Endothelial cell of umbilical vein (primary cell): Measurements from ENCODE around the gene KLHL17. TPM values are rescaled to one million over a fixed set of nuclear protein-coding genes. Genes with fewer than 3 reads are reported as not detected.

Experiments
- BruUV-seq: library from RNA; stranded (reverse); fragments of 400-500 nt; replicated peaks from 2 replicates; lab custom pipeline; 2021; lab: Mats Ljungman, UMichigan
- CTCF ChIA-PET: fragments of 300-600, 350-600 bp; sonication (Branson Sonifier 250); formaldehyde crosslinking; loops from one replicate; lab custom pipeline; 2021; ENCODE audit warnings: antibody characterized with exemption, inconsistent platforms; lab: Charles Lee
- POLR2A ChIA-PET: fragments of 300-600, 350-600 bp; sonication (Branson Sonifier 250); formaldehyde crosslinking; loops from one replicate; lab custom pipeline; 2021; ENCODE audit warnings: antibody characterized with exemption, inconsistent platforms; lab: Charles Lee
- DNase-seq: peaks from one replicate; pipeline ENCODE4 v3.0.0-alpha.2; 2011; ENCODE audit warnings: low read depth, low spot score
- FAIRE-seq: peaks from 2 replicates; lab custom pipeline; 2011; peaks lifted over from hg19 to GRCh38; lab: Jason Lieb, UNC
- H2AFZ ChIP-seq: 2 replicates; pipeline ENCODE4 v1.6.0; 2012; ENCODE audit warnings: low read depth, low read length, control low read depth, inconsistent platforms
- H3K27ac ChIP-seq: 2 replicates; pipeline ENCODE4 v1.5.1; 2011; ENCODE audit warnings: low read depth, mild to moderate bottlenecking, control low read depth, low read length, moderate library complexity; ENCODE audit not compliant: insufficient read depth
- H3K27me3 ChIP-seq, 2 experiments: 2 replicates each; pipeline versions ENCODE4 v1.6.0 to v1.6.1; 2011; ENCODE audit warnings: low read length in 2 of 2, mixed read lengths in 1 of 2; ENCODE audit not compliant: control insufficient read depth in 2 of 2, insufficient read depth in 2 of 2
- H3K36me3 ChIP-seq, 2 experiments: 2 replicates in 1 of 2; 3 replicates in 1 of 2; pipeline ENCODE4 v1.5.1; 2011; ENCODE audit warnings: low read length in 2 of 2, mild to moderate bottlenecking in 1 of 2, moderate library complexity in 1 of 2; ENCODE audit not compliant: control insufficient read depth in 2 of 2, insufficient read depth in 2 of 2; ENCODE audit errors: extremely low read depth in 1 of 2
- H3K4me1 ChIP-seq: 3 replicates; pipeline ENCODE4 v1.5.1; 2011; ENCODE audit warnings: mild to moderate bottlenecking, low read length; ENCODE audit not compliant: control insufficient read depth, insufficient read depth; ENCODE audit errors: extremely low read depth
- H3K4me2 ChIP-seq: 2 replicates; pipeline ENCODE4 v1.6.1; 2011; ENCODE audit warnings: low read length, control low read depth, mixed read lengths; ENCODE audit not compliant: insufficient read depth
- H3K4me3 ChIP-seq, 3 experiments: fragments of 200-600 bp in 1 of 3; sonication (generic), shearing (Covaris generic) in 1 of 3; replicated peaks in 1 of 3; 2 replicates each; pipeline ENCODE4 v1.5.1; 2011 to 2016; ENCODE audit warnings: control low read depth in 3 of 3, low read length in 3 of 3, mild to moderate bottlenecking in 2 of 3, inconsistent platforms in 1 of 3, low read depth in 1 of 3, moderate library complexity in 1 of 3; ENCODE audit not compliant: insufficient read depth in 1 of 3
- H3K79me2 ChIP-seq: 2 replicates; pipeline ENCODE4 v1.6.0; 2012; ENCODE audit warnings: low read length, inconsistent platforms; ENCODE audit not compliant: control insufficient read depth, insufficient read depth
- H3K9ac ChIP-seq: replicated peaks from 2 replicates; pipeline ENCODE3; 2011; ENCODE audit warnings: low read length, control low read depth; ENCODE audit not compliant: insufficient read depth; ENCODE audit errors: extremely low read depth
- H3K9me1 ChIP-seq: replicated peaks from 3 replicates; pipeline ENCODE4 v1.6.0; 2011; ENCODE audit warnings: mild to moderate bottlenecking, low read length; ENCODE audit not compliant: control insufficient read depth, insufficient read depth; ENCODE audit errors: extremely low read depth
- H3K9me3 ChIP-seq: replicated peaks from 2 replicates; pipeline ENCODE4 v1.5.1; 2012; ENCODE audit warnings: low read length, inconsistent platforms; ENCODE audit not compliant: control insufficient read depth, insufficient read depth
- H4K20me1 ChIP-seq: replicated peaks from 2 replicates; pipeline ENCODE3; 2011; ENCODE audit warnings: mild to moderate bottlenecking, low read length; ENCODE audit not compliant: control insufficient read depth, insufficient read depth; ENCODE audit errors: extremely low read depth
- CTCF ChIP-seq, 2 donors: IDR thresholded peaks; 1 replicate in 1 of 2; 2 replicates in 1 of 2; pipeline ENCODE4 v1.5.1; 2011; ENCODE audit warnings: low read length in 2 of 2, mild to moderate bottlenecking in 2 of 2, moderate library complexity in 2 of 2, control low read depth in 1 of 2, inconsistent platforms in 1 of 2, low read depth in 1 of 2; ENCODE audit not compliant: insufficient read depth in 1 of 2; ENCODE audit errors: extremely low read depth in 1 of 2
- EZH2 ChIP-seq: IDR thresholded peaks from 2 replicates; pipeline ENCODE4 v1.6.1; 2012; ENCODE audit warnings: borderline replicate concordance, low read depth, mild to moderate bottlenecking, moderate library complexity, low read length, inconsistent platforms; ENCODE audit not compliant: severe bottlenecking
- FOS ChIP-seq: IDR thresholded peaks from 2 replicates; pipeline ENCODE4 v1.6.1; 2011; ENCODE audit warnings: mild to moderate bottlenecking, low read length, moderate library complexity, borderline replicate concordance; ENCODE audit not compliant: insufficient read depth
- GATA2 ChIP-seq: IDR thresholded peaks from 2 replicates; pipeline ENCODE4 v1.7.0; 2011; ENCODE audit warnings: low read depth, mild to moderate bottlenecking, moderate library complexity, mixed read lengths, low read length; ENCODE audit not compliant: insufficient read length, insufficient read depth
- JUN ChIP-seq: IDR thresholded peaks from 2 replicates; pipeline ENCODE4 v1.6.1; 2011; ENCODE audit warnings: borderline replicate concordance, low read depth; ENCODE audit not compliant: insufficient read length, insufficient read depth
- MYC ChIP-seq: IDR thresholded peaks from one replicate; pipeline ENCODE4 v1.6.1; 2011; ENCODE audit warnings: mild to moderate bottlenecking, low read depth, low read length
- POLR2A ChIP-seq: IDR thresholded peaks from 2 replicates; pipeline ENCODE4 v1.6.1; 2012; ENCODE audit warnings: low read depth, mild to moderate bottlenecking, control low read depth, low read length
- POLR2AphosphoS5 ChIP-seq: IDR thresholded peaks from 2 replicates; pipeline ENCODE4 v1.6.1; 2012; ENCODE audit warnings: low read depth, mild to moderate bottlenecking, control low read depth, low read length, moderate library complexity; ENCODE audit not compliant: insufficient read depth
- dilution Hi-C: fragments of 300-500 bp; cut with MboI; formaldehyde crosslinking; loops from one replicate; pipeline ENCODE4 v1.15.0; 2019; ENCODE audit warnings: low sequenced_read_pairs; ENCODE audit not compliant: extremely low pct_ligation_motif_present
- intact Hi-C: fragments of 100-400 bp; cut with micrococcal nuclease; formaldehyde crosslinking; loops from one replicate; pipeline ENCODE4 v1.10.0; 2022
- polyA plus RNA-seq, 4 experiments: library from polyadenylated mRNA; depleted of rRNA in 3 of 4; stranded (reverse) in 3 of 4; unstranded in 1 of 4; fragments of >200 nt; gene quantifications; 2 replicates each; pipeline versions ENCODE4 v1.2.1 to v1.2.3, GENCODE V29; 2011 to 2012; ENCODE audit warnings: missing spikeins in 1 of 4
- total RNA-seq: library from RNA; stranded (reverse); gene quantifications from 2 replicates; pipeline ENCODE4 v1.2.3, GENCODE V29; 2021
- TF ChIP-seq, protein P1 (sequence below): IDR thresholded peaks from 2 replicates; pipeline ENCODE4 v1.6.1; 2011; ENCODE audit not compliant: insufficient read depth, insufficient read length

Gene KLHL17
- total and polyA plus RNA-seq, 2 donors (not counting 3 experiments of a cell fraction or from before 2014, with no cell fraction given) = 27.0 to 30.1 TPM

DNA sequence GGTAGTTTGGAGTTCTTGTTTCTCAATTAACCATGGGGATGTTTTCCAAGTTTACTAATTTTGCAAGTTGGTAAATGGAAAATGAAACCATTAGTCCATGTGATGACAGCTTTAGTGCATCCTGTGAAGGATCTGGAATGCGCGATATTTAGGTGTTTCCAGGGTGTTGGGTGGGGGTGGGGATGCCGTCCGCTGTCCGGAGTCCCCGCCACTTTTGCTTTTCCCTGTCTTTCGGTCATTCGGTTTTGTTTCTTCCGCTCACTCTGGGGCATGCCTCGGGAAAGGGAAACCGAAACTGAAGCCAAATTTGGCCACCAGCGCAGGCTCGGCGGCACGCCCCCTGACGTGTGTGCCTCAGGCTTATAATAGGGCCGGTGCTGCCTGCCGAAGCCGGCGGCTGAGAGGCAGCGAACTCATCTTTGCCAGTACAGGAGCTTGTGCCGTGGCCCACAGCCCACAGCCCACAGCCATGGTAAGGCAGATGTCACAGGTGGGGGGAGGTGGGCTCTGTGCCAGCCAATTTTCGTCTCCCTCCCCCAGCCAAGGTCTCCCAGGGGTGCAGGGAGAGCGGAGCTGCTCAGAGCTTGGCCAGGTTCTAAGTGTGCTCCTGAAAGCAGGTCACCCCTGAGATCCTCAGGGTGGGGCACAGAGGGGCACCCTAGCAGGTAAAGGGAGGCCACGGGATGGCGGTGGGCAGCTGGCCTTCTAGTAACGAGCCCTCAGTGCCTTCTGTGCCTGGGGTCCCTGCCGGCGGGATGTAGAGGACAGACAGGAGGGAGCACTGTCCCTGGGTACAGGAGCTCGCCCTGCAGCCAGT lies 52.9 kb downstream of the KLHL17 start, which contains the start of gene ISG15:
Gene ISG15, plus strand, starts transcription at position 393 of the 817 bp plus-strand sequence. Its CDS starts 77 bp downstream, at position 470.
- DNase-seq (peak; percentile 89), FAIRE-seq (peak; percentile 96)
- no TSS peak for BruUV-seq
- Histone ChIP-seq H3K4me3 (peak within 1 kb of the TSS; percentile 41 to 83 (median 81)), H4K20me1 (no peaks in the 10 kb centered on the region), H3K9me1 (no peaks in the 10 kb centered on the region), H3K27ac (peak within 1 kb of the TSS; percentile 54), H3K27me3 (no peaks in the 10 kb centered on the region), H3K9me3 (no peaks in the 10 kb centered on the region), H3K36me3 (no peaks in the 10 kb centered on the region), H3K9ac (peak within 1 kb of the TSS; percentile 65), H2AFZ (peak within 1 kb of the TSS; percentile 62), H3K4me1 (peaks cover 10% of the 10 kb centered on the region), H3K4me2 (peak within 1 kb of the TSS; percentile 78), H3K79me2 (no peaks in the 10 kb centered on the region)
- TF ChIP-seq JUN = no peak
- peak; percentile 56 for TF ChIP-seq POLR2AphosphoS5
- no peak for TF ChIP-seq FOS
- no peak for TF ChIP-seq GATA2
- no peak for TF ChIP-seq EZH2
- TF ChIP-seq POLR2A = peak; percentile 61
- TF ChIP-seq CTCF (IDR thresholded peaks at IDR 0.05; ENCODE audit: extremely low read depth in 1 of 2, insufficient read depth in 1 of 2, low read depth in 1 of 2, low read length in 2 of 2) = no peak
- no peak for TF ChIP-seq MYC
- TF ChIP-seq, protein P1, sequence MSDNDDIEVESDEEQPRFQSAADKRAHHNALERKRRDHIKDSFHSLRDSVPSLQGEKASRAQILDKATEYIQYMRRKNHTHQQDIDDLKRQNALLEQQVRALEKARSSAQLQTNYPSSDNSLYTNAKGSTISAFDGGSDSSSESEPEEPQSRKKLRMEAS = peak; percentile 27
- POLR2A ChIA-PET = no interaction called here
- dilution Hi-C loops (no loop called here), intact Hi-C loops (loop anchor here (5.0 kb wide), 1 partner anchor 259 kb away; the partner anchor contains the start of gene UBE2J2)
- CTCF ChIA-PET = interaction anchor here (0.9 to 4.2 kb wide), 6 partner anchors 10 to 279 kb away, joined by 3 to 41 read pairs (median 8); no protein-coding TSS in a partner anchor
